OCI-LY1 (cell line): Measurements from ENCODE around the gene CDHR3.

Source experiments
- CTCF ChIP-seq: fragments of 200-600 bp; sonication (generic), shearing (Covaris generic); IDR thresholded peaks from 2 replicates; pipeline ENCODE4 v1.5.1; 2017; ENCODE audit warnings: mild to moderate bottlenecking, antibody characterized with exemption, low read length, moderate library complexity, mixed read lengths
- EZH2 ChIP-seq: fragments of 200-600 bp; sonication (generic), shearing (Covaris generic); IDR thresholded peaks from 2 replicates; pipeline ENCODE4 v1.8.0; 2017; ENCODE audit warnings: borderline replicate concordance, mixed run types, mild to moderate bottlenecking, antibody characterized with exemption, low read length, moderate library complexity, mixed read lengths

DNA sequence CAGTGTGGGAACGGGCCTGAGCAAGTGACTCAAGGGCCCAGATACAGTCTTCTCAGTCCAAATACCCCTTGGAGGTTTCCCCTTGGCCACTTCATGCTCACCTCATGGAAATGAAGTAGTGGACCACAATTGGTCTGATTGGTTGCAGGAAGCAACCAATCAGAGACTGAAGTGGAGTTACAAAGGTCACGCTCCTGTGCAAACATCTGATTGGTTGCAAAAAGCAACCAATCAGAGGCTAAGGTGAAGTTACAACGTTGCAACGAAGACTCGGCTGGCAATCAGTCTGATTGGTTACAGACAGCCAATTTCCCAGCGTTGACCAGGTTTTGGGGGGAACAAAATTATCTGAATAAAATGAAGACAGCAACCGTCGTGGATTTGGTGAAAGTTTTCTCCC is 72.5 kb downstream of the CDHR3 start:
- TF ChIP-seq EZH2 (no peak), CTCF (no peak)
